GM18511 (cell line): Measurements from ENCODE around the gene CREB3.

Experiments
- ATAC-seq: cut with Tn5 transposase; IDR thresholded peaks from one replicate; pipeline ENCODE4 v1.9.1; 2021; ENCODE audit warnings: mild to moderate bottlenecking, moderate library complexity; ENCODE audit not compliant: unreplicated experiment

CREB3 gene, protein sequence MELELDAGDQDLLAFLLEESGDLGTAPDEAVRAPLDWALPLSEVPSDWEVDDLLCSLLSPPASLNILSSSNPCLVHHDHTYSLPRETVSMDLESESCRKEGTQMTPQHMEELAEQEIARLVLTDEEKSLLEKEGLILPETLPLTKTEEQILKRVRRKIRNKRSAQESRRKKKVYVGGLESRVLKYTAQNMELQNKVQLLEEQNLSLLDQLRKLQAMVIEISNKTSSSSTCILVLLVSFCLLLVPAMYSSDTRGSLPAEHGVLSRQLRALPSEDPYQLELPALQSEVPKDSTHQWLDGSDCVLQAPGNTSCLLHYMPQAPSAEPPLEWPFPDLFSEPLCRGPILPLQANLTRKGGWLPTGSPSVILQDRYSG

DNA sequence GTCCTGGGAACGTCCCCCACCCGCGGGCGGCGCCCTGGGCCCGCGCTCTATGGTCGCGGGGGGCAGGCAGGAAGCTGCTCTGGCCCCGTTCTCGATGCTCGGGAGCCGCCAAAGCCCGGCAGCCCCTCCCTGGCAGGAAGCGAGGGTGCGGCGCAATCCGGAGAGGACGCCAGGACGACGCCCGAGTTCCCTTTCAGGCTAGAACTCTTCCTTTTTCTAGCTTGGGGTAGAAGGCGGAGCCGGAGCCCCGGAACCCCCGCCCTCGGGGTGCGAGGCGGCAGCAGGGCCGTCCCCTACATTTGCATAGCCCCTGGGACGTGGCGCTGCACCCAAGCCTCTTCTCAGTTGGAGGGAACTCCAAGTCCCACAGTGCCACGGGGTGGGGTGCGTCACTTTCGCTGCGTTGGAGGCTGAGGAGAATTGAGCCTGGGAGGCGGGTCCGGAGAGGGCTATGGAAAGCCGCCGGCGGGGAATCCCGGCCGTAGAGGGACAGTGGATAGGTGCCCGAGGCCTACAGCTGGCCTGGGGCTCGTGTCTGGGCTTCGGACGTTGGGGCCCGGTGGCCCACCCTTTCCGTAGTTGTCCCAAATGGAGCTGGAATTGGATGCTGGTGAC is at the start of gene CREB3, which contains the start of gene TLN1:
Gene CREB3, plus strand, starts transcription at position 482 of the 615 bp plus-strand sequence. Its CDS starts 107 bp downstream, at position 589.
Gene TLN1, minus strand, starts transcription at position 11 of the 615 bp plus-strand sequence. CDS start 6,501 bp downstream, outside the sequence.
- peak; percentile 75 for ATAC-seq

DNA sequence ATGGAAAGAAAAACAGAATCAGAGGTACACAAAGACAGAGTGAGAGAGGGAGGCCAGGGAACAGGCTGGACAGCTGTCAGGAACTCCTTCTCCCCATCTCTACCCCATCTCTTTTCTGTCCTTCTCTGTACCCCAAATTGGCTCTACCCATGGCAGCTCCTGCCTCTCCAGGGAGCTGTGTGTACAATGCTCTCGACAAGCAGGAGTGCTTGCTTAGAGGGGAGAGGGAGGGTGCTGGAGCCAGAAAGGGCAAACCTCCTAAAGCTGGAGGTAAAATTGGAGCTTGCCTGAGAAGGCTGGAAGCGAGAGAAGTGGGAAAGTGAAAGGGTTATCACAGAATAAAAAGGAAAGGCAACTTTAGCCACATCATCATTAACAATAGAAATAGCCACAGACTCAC is 49.1 kb upstream of the CREB3 start:
- ATAC-seq: no peak

DNA sequence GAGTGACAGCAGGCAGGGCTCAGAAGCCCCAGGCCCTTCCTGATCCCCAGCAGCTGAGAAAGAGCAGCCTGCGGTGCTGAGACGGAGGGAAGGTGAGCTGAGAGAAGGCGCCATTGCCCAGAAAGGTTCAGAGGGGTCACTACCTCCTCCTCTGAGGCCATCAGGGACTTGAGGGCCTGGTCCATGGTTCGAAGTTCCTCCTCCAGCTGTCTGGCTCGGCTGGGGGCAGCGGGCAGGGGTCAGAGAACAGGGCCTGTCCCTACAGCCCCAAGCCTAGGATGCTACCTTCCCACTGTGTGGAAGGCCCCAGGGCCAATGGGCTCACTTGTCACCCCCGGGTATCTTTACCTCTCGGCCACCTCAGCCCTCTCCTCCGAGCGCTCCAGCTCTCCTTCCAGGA is 47.5 kb upstream of the CREB3 start:
- ATAC-seq: no peak

DNA sequence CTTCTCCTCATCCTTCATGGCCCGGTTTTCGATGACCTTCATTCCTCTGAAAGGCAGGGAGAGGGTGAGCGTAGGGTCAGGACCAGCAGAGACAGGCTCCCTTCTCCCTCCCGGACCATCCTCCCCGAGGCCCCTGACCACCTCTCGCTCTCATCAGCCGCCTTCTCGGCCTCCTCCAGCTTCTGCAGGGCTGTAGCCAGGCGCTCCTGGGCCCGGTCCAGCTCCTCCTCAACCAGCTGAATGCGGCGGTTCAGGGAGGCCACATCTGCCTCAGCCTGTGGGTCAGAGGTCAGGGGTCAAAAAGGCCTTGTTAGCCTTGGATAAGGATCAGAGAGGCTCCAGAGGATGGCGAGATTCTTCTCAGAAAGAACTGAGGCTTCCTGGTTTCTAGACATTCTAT is 47.0 kb upstream of the CREB3 start:
- no peak for ATAC-seq

DNA sequence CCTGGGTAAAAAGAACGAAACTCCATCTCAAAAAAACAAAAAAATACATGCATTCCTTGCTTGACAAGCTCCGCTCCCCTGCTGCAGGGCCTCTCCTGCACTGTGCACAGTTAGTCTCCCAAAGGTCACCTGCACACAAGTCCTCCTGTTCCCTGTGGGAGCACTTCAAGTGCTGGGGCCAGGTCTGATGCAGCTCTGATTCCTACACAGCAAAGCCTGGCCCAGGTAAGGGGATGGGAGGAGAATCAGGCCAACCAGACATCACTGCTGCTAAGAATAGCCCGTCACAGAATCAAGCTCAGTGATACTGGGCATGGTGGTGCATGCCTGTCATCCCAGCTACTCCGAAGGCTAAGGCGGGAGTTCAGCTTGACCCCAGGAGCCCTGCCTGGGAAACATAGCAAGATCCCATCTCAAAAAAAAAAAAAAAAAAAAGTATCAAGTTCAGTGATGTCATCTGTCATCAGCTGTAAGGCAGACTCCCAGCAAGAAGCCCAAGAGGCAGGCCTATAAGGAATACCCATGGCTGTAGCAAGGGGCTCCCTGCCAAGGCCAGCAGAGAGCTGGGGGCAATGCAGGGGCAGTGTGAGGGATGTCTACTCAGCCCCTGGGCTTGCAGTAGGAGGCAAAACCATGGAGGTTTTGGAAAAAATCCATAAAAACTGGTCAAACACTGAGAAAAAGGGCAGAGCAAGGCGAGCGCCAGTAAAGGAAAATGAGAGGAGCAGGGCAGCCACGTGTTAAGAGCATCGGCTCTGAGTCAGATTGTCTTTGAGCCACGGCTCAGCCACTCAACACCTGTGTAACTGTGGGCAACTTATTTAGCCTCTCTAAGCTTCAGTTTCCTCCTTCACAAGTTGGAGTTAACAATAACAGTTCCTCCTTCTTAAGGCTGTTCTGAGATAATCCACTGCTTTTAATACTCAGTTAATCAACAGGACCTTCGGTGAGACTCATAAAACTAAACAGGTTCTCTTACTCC is 46.0 kb upstream of the CREB3 start:
- ATAC-seq: no peak

DNA sequence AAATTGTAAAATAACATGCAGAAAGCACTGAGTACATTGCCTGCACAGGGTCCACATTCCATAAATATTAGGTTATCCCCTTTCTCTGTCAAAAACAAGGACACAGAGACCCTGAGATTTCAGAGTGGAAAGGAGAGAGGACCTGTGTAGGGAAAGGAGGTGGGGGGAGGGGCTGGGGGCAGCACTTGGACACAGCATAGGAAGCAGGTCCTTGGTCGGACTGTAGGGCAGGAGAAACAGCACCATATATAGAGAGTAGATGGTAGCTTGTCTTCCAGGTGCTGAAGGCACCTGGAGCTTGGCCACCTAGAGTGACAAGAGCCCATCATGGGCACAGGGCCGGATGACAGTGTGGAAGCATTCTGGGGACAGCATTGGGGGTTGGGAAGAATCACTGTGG is 45.2 kb upstream of the CREB3 start:
- ATAC-seq: no peak

DNA sequence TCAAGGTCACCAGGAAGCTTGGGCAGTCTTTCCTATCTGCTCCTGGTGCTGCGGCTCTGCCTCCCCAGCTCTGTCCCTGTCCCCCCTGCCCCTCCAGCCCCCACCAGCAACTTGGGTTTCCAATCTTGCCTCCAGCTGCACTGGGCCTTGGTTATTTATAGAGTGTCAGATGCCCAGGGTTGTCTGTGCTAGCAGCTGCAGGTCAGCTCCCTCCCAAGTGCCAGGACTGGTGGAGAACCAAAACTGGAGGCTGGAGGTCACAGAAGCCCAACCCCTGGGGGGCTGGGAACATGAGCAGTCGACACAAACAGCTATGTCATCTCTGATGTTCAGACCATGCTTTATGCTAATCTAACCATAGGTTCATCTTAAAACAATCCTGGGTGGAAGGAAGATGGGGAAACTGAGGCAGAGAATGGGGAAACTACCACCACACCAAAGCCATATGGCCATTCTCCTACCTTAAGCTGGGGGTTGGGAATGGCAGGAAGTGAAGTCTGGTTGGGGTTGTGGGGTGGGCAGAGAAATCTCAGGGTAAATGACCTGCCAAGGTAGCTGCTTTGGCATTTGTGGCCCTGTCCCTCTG is 44.4 kb upstream of the CREB3 start:
- no peak for ATAC-seq

DNA sequence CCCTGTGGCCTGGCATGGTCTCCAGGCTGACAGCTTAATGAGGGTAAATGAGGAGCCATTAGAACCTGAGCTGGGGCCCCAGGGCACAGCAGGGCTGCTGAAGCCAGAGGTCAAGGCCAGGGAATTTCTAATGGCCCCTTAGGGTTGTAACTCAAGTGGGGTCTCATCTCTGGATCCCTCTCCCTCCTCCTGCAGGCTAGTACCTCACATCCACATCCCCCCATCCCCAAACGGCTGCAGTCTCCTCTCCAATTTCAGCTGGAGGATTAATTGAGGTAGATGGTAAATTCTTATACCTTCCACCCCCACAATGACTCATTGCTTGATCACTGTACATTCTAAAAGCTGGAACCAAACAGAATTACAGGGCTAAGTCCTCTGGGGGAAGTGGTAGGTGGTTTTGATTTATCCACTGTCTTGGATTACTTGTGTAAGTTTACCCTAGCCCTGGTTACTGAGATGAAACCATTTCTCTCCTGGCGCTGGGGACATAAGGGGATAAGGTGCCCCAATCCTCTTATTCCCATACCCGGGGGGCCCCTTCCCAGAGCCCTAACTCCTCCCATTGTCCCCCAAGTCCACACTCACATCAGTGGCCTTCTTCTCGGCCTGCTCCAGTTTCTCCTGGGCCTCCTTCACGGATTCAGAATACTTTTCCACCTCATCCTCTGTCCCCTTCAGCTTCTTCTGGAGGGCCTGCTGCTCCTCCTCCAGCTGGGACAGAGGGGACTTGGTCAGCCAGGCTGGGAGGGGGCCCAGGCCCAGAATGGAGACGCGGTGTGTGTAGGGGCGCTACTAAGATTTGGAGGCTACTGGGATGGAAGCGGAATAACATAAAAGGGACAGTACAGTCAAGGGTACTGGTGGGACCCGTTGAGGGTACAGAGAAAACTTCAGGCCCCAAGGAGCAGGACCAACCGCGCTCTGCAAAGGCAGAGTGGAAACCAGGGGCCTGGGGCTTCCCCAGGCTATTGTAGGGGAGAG is 43.6 kb upstream of the CREB3 start:
- ATAC-seq: no peak

DNA sequence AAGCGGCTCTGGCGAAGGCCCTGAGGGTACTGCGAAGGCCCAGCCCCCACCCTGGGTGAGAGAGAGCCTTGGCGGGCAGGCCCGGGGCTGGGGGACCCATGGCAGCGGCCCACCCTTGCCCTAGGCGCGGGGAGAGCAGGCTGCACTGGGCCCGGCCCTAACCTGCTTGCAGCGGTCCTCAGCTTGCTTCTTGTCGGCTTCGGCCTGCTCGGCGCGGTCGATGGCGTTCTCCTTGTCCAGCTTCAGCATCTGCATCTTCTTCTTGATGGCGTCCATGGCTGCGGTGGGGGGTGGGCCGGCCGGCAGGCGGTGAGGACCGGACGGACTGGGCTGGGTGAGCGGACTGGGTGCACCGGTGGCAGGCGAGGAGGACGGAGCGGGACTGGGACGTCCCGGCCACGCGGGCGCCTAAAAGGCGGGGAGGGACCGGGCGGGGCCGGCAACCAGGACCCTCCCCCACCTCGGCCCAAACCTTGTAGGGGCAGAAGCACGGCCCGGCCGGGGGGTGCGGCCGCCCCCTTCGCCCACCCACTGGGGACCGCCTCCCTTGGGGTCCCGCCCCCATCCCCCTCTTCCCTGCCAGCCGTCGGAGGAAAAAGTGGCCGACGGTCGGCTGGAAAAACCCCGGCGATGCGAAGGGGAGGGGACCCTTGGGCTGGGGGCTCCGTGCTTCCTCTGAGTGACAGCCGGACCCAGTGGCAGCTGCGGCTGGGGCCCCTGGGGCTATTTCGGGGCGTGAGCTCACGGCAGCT is 42.7 kb upstream of the CREB3 start, which contains the start of gene TPM2:
Gene TPM2, minus strand, starts transcription at position 384 of the 752 bp plus-strand sequence. Its CDS starts 108 bp downstream, at position 276.
- ATAC-seq: no peak

DNA sequence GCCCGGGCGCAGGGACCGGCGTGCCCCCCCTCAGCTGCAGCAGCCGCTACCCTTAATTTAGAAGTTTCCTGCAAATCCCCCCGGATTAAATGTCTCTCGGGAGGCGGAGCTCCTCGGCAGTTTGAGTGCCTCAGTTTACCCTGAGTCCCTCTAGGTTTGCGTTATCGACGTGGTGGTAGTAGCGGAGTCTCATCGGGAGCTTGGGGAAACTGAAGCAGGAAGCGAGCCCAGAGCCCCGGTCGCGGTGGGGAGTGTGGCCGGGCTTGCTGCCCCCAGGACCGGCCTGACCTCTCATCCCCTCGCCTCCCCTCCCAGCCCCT is 42.2 kb upstream of the CREB3 start:
- ATAC-seq: no peak

DNA sequence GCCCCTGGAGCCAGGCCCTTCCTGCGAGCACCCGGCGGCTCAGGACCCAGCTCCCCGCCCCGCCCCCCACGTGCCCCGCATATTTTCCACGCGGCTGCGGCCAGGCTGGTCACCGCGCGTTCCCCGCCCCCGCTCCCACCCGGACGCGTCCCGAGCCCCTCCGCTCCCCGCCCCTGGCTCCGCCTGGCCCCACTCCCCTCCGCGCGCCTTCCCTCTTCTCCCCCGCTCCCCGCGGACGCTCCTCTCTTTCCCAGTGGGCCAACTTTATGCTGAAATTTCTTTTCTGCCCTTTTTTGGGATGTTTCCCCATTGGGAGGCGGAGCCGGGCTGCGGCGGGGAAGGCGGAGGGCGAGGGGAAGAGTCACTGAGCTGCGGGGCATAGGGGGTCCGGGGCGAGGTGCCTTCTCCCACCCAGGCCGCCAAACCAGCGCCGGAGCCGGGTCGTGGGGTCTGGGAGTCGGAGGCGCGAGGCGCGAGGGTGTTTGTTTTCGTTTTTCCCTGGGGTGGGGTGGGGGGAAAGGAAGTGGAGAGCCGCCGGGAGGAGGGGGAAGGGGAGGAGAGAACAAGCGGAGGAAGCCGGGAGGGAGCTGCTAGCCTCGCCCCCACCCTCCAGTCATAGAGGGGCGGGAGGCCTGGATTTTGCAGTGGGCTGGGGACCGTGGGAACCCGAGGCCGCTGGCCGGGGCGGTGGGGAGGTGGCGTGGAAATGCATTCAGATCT is 41.7 kb upstream of the CREB3 start:
- no peak for ATAC-seq

DNA sequence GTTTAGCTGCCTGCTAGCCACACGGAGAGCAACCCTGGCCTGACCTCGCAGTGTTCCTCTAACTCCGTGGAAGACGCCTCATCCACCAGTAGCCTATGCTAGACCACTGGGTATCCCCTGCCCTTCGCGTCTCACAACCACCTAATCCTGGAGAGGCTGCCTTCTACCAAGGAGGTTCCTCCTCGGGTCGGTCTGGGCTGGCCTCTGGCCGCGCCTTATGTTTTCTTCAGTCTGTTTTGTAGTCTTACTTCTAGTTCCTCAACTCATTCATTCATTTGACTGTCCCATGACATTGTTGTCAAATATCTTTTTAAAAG is 41.2 kb upstream of the CREB3 start:
- no peak for ATAC-seq

DNA sequence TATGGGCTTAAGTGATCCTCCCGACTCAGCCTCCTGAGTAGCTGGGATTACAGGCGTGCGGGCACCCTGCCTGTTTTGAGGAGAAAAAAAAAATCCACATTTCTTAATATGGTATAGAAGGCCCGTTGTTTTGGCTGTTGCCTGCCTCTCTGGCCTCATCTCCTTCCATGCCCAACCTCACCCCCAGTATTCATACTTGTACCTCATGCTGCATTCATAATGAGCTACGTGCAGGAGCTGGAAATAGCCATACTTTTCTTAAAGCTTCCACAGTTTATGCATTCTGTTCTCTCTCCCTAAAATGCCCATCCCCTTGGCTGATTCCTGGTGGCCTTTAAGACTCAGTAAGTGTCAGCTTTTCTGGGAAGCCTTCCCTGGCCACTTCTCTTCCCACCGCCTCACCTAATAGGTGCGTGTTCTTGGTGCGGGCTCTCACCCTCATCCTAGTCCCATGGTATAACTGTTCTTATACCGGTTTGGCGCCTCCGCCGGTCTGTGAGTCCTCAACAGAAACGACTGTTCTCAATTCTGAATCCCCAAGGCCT is 40.6 kb upstream of the CREB3 start:
- ATAC-seq: no peak

DNA sequence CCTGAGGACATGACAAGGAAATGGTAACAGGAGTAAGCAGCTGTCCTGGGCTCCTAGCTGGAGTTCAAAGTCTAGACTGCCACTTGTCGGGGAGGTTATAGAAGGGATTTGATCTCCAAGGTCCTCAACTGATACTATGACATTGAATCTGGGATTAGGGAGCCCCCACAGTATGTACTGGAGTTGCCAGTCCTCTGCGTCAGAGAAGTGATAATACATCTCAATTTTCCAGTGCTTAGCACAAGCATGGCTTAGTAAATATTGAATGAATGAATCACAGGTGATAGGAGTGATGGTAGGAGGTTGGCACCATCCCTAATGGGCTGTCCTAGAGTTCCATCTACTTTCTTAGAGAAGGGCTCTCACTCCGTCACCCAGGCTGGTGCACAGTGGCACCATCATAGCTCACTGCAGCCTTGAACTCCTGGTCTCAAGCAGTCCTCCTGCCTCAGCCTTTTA is 36.5 kb upstream of the CREB3 start:
- ATAC-seq: no peak

DNA sequence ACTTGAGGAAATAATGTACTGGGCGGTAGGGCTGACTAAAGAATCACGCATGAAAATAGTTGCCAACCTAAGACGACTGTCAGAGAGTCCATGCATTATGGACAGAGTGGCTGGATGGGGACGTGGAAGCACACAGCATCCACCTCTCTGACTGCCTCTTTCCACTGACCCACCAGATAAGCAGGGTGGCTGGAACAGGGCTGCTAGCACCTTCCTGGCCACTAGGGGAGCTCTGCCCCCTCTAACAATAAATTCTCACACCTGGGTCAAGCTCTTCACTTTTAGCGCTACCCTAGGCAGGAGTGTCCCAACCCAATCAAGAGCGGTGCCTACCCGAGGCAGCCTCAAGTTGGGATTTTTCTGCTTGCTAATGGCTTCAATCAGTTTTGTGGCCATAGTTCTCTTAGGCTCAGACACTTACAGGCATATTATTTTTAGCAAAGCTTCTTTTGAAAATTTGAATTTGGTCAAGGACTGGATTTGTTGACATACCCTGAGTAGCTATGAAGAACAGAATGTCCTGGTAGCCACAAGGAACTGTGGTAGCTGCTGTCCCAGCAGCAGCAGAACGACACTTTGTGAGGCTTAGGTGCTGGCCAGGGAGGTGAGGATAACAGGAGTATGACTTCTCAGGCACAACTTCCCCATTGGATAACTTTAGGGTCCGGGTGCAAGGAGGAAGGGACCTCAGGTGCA is 35.8 kb upstream of the CREB3 start:
- peak; percentile 83 for ATAC-seq

DNA sequence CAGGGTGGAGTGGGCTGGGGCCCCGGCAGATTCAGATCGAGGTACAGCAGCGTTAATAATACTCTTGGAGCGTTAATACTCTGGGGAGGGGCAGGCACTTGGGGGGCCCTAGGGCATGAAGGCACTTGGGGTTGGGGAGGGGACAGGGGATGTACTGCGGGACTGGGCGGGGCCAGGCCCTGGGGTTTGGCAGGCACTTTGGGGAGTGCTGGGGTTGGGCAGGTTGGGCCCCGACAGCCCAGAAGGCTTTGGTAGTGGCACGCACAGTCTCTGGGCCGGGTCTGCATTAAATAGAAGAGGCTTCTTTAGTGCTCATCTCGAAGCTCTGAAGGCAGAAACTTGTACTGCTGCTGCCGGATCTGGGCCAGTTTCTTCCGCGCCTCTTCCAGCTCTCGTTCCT is 35.0 kb upstream of the CREB3 start:
- ATAC-seq: no peak

DNA sequence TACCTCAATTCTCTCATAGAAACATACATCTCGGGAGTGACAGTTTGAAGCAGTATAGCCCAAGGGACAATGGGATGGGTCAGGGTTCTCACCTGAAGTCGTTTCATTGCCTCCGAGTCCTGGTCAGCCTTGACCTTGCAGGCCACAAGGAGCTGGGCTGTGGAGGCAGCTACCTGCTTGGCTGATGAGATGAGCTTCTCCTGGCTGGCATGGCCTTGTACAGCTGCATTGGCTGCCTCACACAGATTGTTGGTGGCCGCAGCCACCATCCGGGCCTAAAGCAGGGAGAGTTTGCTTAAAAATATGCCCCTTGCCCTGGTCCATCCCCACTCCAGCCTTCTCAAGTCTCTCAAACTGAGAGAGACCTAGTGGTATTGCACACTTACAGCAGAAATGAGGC is 34.2 kb upstream of the CREB3 start:
- ATAC-seq: no peak

DNA sequence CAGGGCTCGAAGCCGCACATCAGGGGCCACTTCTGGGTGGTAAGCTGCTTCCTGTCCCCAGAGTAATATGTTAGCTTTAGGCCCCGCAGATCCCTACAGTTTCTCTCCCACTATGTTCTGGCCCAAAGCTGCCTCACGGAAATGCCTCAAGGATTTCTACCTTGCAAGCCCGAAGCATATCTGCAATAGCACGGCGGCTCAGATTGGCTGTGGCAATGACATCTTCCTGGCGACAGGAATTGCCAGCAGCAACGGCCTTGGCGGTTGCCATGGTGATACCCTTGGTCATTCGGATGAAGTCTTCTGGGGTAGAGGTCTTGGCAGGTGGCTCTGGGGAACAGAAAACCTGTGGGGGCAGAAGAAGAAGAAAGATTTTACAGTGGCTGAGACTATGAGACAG is 32.4 kb upstream of the CREB3 start:
- ATAC-seq: no peak
